ENCODE results near the gene MLKL. TPM values are rescaled to one million over a fixed set of nuclear protein-coding genes. Genes with fewer than 3 reads are reported as not detected.

The MLKL gene
- total and polyA plus RNA-seq, 2 of the 13 experiments (the other 11 are each of a cell fraction or from before 2014, with no cell fraction given), result 6.4 to 10.7 TPM

DNA sequence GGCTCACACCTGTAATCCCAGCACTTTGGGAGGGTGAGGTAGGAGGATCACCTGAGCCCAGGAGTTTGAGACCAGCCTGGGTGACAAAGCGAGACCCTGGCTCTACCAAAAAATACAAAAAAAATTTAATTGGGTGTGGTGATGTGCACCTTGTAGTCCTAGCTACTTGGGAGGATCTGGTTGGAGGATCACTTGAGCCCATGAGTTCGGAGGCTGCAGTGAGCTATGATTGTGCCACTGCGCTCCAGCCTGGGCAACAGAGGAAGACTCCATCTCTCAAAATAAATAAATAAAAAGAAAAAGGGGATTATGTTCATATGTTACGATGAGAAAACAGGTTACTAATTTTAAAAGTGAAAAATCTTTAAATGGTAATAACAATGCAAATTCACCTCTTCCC, 996 bp downstream of the MLKL start:
- FAIRE-seq (no peak), DNase-seq (ENCODE audit: low spot score) (no peak), ATAC-seq (no peak)
- Histone ChIP-seq H3K4me3 (replicated peaks in 1 of 3; ENCODE audit: insufficient read depth in 1 of 3, low read depth in 2 of 3, low read length in 3 of 3) (peak overlapping the region; percentile 78 to 86 (median 86); a peak in 5 of 6 replicates), H3K9ac (ENCODE audit: insufficient read depth, low read depth, low read length) (peak overlapping the region; percentile 74; the same call in 1 of the 2 replicates), H3K4me2 (ENCODE audit: low read depth, low read length) (peak overlapping the region; percentile 83), H3K36me3 (replicated peaks in 1 of 2; ENCODE audit: control insufficient read depth in 1 of 2, insufficient read depth in 2 of 2, low read length in 2 of 2) (peaks cover 0 to 4% of the 10 kb centered on the region in 2 experiments; a peak in 2 of 5 replicates), H3K79me2 (ENCODE audit: insufficient read depth, low read length) (no peaks in the 10 kb centered on the region), H3K9me3 (ENCODE audit: low read length) (no peaks in the 10 kb centered on the region), H4K20me1 (ENCODE audit: insufficient read depth, low read length) (no peaks in the 10 kb centered on the region), H3K4me1 (ENCODE audit: insufficient read depth, low read length) (peaks cover 37% of the 10 kb centered on the region), H3K27me3 (ENCODE audit: control insufficient read depth in 1 of 2, insufficient read depth in 2 of 2, low read length in 2 of 2) (peaks cover 0 to 1% of the 10 kb centered on the region in 2 experiments; a peak in 1 of 5 replicates), H2AFZ (ENCODE audit: low read length) (no peak overlapping the region), H3K27ac (ENCODE audit: extremely low read length, insufficient read depth, low read length) (no peak overlapping the region)
- intact Hi-C loops (cut with micrococcal nuclease; ENCODE audit: unreplicated experiment) (loop anchor here (5.0 kb wide), 1 partner anchor 763 kb away; the partner anchor contains the start of gene TMEM170A), in situ Hi-C loops (cut with HindIII; ENCODE audit: extremely low pct_ligation_motif_present, low pct_unique_long_range_greater_than_20kb) (loop anchor here (10.0 kb wide), 1 partner anchor 115 kb away; no protein-coding TSS in a partner anchor)
- ChIA-PET CTCF (ENCODE audit: low intra/inter-chr PET ratio, low total read pairs) (no interaction called here), POLR2A (interaction anchor here (1.3 to 3.5 kb wide), 4 partner anchors 20 to 285 kb away, joined by 3 to 22 read pairs (median 5); partner anchors contain the start of genes RFWD3 and WDR59)
- 82% methylated on average over 4 of the region's 4 CpGs for WGBS (ENCODE audit: low lambda C conversion rate)
- no peak for TF ChIP-seq ZNF234 (CRISPR knock-in tag; conservative IDR thresholded peaks at IDR 0.05)
- peak; percentile 81 for TF ChIP-seq ZFP90 (CRISPR knock-in tag; IDR thresholded peaks at IDR 0.05; ENCODE audit: borderline replicate concordance)
- no peak for TF ChIP-seq SOX13 (IDR thresholded peaks at IDR 0.05)
- no peak for TF ChIP-seq SOX13 (CRISPR knock-in tag; conservative IDR thresholded peaks at IDR 0.05 in 1 of 2, IDR thresholded peaks at IDR 0.05 in 1 of 2)
- TF ChIP-seq ZNF460 (CRISPR knock-in tag; IDR thresholded peaks at IDR 0.05; ENCODE audit: borderline replicate concordance), result peak; percentile 12; the same call in 1 of the 2 replicates
- no peak for TF ChIP-seq RFX1 (IDR thresholded peaks at IDR 0.05)
- TF ChIP-seq TCF12 (IDR thresholded peaks at IDR 0.05), result no peak
- 0 out of 2 replicates have a peak, but pooled peaks have one; percentile 1 for TF ChIP-seq TCF12 (CRISPR knock-in tag; IDR thresholded peaks at IDR 0.05)
- TF ChIP-seq, protein P1, sequence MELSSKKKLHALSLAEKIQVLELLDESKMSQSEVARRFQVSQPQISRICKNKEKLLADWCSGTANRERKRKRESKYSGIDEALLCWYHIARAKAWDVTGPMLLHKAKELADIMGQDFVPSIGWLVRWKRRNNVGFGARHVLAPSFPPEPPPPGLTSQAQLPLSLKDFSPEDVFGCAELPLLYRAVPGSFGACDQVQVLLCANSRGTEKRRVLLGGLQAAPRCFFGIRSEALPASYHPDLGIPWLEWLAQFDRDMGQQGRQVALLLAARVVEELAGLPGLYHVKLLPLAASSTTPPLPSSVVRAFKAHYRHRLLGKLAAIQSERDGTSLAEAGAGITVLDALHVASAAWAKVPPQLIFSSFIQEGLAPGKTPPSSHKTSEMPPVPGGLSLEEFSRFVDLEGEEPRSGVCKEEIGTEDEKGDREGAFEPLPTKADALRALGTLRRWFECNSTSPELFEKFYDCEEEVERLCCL (CRISPR knock-in tag; IDR thresholded peaks at IDR 0.05; ENCODE audit: borderline replicate concordance), result 0 out of 2 replicates have a peak, but pooled peaks have one; percentile 17
- no peak for TF ChIP-seq FOXK2 (IDR thresholded peaks at IDR 0.05)
- TF ChIP-seq, protein P2, sequence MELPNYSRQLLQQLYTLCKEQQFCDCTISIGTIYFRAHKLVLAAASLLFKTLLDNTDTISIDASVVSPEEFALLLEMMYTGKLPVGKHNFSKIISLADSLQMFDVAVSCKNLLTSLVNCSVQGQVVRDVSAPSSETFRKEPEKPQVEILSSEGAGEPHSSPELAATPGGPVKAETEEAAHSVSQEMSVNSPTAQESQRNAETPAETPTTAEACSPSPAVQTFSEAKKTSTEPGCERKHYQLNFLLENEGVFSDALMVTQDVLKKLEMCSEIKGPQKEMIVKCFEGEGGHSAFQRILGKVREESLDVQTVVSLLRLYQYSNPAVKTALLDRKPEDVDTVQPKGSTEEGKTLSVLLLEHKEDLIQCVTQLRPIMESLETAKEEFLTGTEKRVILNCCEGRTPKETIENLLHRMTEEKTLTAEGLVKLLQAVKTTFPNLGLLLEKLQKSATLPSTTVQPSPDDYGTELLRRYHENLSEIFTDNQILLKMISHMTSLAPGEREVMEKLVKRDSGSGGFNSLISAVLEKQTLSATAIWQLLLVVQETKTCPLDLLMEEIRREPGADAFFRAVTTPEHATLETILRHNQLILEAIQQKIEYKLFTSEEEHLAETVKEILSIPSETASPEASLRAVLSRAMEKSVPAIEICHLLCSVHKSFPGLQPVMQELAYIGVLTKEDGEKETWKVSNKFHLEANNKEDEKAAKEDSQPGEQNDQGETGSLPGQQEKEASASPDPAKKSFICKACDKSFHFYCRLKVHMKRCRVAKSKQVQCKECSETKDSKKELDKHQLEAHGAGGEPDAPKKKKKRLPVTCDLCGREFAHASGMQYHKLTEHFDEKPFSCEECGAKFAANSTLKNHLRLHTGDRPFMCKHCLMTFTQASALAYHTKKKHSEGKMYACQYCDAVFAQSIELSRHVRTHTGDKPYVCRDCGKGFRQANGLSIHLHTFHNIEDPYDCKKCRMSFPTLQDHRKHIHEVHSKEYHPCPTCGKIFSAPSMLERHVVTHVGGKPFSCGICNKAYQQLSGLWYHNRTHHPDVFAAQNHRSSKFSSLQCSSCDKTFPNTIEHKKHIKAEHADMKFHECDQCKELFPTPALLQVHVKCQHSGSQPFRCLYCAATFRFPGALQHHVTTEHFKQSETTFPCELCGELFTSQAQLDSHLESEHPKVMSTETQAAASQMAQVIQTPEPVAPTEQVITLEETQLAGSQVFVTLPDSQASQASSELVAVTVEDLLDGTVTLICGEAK (IDR thresholded peaks at IDR 0.05), result no peak
- TF ChIP-seq, protein P2 (CRISPR knock-in tag; IDR thresholded peaks at IDR 0.05), result no peak
- TSS peak; percentile 53 for BruUV-seq (replicated peaks)

Measured in HepG2 (cell line).